ENCODE measurements around the gene STK39.

GRCh38 chr2:168054657-168055056 is 192.7 kb downstream of the STK39 start:
- TF ChIP-seq CTCF (IDR thresholded peaks at IDR 0.05): no peak
- TF ChIP-seq POLR2A (IDR thresholded peaks at IDR 0.05): no peak
